GM18517 (cell line): ENCODE results near the gene CRKL.
"Not testable (repeated sequence)": the region's sequence is repeated elsewhere in the genome, so short reads cannot be mapped to it uniquely, and the experiment has no call there.

Experiments used
- ATAC-seq: cut with Tn5 transposase; IDR thresholded peaks from one replicate; pipeline ENCODE4 v1.9.1; 2021; ENCODE audit warnings: mild to moderate bottlenecking, moderate library complexity; ENCODE audit not compliant: unreplicated experiment

CRKL gene

DNA sequence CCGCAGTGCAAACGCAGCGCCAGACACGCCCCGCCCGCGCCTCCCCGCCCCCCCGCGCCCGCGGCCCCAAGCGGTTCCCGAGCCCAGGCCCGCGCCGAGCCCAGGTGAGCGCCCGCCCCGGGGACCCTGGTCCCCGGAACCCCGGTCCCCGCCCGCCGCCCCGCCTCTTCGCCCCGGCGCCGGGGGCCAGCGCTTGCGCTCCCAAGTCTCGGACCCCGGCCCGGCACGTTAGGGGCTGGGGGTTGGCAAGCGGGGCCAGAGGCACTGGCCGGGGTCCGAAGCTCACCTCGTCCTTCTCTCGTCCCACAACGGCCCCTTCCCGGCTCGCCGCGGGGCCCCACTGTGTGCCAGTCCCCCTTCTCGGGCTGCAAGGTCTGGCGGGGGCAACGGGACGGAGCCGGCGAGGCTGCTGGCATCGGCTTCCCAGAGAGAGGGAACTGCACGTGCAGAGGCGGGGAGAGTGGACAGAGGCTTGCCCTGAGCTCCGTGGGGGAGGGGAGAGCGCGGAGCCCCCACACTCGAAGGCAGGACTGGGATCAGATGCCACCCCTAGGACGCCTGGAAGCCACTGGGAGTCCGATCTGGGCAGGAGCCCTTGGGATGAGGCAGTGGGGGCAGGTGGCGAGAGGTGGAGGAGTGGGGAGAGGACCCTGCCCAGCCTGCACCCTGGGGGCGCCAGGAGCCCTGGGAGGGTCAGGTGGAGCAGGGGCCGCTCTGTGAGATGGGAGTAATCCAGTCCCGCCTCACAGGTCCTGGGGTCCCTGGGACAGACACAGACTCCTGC, 48.1 kb downstream of the CRKL start:
- ATAC-seq, result no peak

DNA sequence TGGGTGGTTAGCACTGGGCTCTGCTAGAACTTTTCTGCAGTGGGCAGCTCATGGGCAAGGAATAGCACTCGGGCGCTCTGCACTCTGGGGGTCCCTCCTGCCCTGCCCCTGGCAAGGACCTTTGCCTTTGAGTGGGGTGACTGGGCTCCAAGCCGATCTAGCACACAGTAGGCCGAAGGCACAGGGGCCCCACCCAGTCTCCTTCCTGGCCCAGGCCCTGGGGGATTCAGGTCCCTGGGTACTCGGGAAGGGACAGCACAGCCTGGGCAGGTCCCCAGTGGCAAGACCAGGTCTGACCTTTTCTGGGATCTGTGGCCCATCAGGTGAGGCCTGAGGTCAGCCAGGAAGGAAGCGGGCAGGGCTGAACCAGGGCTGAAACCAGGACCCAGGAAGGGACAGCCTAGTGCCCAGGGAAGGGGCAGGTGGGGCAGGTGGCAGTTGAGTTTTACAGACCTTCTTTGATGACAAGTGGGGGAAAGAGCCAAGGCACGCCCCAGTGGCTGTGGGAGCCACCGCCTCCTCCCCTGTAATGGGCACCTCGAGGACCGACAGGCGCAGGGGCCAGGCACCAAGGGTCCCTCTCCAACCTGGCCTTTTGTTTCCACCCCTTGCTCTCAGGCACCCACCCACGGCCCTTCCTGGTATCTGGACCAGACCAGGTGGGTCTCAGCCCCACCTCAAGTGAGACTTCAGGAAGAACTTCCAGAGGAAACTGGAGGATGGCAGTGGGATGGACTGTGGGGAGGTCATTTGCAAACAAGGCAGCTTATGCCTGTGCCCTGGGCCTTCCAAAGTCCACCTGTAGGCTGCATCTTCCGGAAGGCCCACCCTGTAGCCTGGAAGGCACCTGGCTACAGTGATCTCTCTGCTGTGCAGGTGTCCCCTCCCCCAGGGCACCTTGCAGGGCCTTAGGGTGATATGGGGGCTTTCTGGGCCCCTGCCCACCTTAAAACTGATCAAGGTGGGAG, 49.0 kb downstream of the CRKL start:
- ATAC-seq, result no peak

DNA sequence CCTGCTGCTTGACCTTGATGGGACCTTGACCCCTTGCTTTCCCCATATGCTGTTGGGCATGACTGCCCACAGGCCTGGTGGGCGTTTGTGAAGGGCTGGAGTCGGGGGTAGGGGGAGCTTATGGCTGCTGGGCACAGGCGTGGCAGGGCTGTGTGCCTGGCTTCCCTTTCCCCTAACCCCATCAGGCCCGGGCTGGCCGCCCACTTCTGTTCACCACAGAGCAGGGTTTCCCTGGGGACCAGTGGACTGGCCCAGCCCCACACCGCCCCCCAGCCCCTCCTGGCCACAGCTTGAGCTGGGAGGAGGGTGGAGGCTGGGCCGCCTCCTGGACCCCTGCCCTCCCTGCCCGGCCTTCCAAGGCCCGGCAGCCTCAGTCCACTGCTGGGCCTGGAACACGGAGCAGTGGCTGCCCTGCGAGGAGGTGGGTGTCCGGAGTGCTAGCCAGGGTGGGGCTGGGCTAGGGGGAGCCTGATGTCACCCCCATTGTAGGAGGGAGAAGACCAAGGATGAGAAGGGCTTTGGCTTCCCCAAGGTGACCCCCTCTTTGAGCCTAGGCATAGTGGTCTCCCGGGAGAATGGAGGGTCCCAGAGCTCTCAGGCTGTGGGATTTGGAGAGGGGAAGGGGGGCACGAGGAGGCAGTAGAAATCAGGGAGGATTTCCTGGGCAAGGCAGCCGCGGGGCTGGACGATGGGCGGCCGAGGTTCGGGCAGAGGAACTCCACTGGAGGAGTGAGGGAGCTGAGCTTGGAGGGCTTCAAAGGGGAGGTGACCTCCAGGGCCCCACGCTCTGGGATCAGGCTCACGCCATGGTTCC, 49.9 kb downstream of the CRKL start, which contains the start of gene AIFM3:
Gene AIFM3 (plus strand): TSS at position 373 of the 814 bp plus-strand sequence. CDS start 690 bp downstream, outside the sequence.
- no peak for ATAC-seq

DNA sequence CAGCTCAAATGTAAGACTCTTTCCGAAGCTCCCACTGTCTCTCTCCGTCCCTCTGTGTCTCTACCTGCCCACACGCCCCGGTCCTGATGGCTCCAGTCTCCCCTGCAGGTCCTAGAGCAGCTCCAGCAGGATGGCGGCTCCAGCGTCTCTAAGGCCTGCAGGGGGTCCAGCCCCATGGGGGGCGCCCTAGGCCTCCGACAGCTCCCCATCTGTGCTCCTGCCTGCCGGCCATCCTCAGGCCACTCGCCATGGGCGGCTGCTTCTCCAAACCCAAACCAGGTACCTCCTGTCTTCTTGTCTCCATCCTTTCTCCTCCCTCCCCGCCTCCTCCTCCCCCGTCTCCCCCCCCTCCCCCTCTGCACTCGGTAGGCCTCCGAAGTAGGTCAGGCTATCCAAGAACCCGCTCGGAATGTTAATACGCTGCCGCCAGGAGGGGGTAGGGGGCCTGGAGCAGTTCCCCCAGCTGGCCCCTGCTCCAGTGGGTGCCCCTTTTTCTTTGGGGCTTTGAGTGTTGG, 50.5 kb downstream of the CRKL start:
- ATAC-seq, result no peak

DNA sequence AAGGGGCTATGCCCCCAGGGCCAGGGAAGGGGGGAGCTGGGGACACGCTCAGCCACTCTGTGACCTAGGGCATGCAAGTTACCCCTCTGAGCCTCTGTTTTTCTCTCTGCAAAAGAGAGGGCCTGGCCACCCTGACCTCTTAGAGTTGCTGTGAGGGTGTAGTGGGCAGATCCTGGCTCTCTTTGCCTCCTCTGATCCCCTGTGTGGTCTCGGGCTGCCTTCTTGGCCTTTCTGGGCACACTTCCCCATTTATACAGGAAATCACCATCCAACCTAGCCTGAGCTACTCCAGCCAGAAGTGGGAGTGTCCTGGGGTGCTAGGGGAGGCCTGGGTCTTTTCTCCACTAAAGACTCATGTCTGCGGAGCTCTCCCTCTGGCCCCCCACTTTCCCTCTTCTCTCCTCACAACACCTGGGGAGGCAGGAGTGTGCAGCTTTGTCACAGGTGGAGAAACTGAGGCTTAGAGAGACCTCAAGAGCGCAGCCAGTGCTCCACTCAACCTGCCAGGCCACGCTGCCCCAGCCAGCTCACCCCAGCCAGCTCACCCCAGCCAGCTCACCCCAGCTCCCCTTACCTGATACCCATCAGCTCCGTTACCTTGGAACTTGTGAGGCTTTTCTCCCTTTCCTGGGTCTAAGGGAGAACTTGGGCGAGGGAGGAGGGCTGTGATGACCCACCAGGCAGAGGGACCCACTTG, 51.2 kb downstream of the CRKL start:
- no peak for ATAC-seq

DNA sequence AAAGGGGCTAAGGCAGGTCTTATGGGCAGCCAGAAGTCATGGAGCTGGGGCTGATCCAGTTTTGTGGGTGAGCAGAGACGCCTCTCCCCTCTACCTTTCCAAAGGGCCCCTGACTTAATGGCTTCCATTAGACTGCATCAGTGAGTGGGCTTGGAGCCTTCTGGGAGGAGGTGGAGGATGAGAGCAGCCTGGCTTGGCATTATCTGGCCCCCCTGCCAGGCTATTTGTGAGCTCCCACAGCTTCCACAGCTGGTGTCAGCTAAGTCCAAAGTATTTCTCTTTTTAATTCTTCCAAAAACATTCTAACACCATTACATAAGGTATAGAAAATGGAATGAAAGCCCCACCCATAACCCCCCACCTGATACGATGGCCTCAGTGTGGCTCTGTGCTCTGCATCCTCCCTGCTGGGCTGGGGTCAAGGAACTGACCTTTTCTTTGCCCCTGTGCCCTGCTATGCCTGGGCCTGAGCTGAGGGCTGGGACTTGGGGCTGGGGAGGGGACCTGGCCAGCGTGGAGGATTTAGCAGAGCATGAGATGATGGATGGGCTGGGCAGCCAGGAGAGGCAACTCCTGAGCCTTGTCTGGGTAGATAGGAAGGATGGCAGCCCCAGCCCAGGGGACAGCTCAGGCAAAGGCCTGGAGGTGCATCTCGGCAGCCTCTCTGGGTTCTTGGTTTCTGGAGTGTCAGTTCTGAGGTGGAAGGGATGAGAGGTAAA, 53.9 kb downstream of the CRKL start:
- ATAC-seq, result no peak

DNA sequence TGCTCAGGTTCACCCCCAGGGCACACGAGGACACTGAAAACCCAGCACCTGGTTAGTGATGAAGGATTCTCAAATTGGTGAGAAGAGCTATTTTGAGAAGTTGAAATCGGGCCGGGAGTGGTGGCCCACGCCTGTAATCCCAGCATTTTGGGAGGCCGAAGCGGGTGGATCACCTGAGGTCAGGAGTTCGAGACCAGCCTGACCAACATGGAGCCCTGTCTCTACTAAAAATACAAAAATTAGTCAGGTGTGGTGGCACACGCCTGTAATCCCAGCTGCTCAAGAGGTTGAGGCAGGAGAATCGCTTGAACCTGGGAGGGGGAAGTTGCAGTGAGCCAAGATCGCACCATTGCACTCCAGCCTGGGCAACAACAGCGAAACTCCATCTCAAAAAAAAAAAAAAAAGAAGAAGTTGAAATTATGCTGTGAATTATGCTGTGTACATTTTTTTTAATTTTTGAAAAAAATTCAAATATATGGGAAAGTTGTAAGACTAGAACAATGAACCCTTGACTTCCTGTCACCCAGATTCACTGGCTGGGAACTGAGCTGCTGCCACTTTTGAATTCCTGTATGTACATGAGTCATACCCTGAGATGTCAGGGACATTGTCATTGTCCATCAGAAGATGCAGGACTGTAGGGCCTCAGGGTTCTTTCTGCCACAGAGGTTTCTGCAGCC, 54.9 kb downstream of the CRKL start:
- ATAC-seq, result not testable (repeated sequence)

DNA sequence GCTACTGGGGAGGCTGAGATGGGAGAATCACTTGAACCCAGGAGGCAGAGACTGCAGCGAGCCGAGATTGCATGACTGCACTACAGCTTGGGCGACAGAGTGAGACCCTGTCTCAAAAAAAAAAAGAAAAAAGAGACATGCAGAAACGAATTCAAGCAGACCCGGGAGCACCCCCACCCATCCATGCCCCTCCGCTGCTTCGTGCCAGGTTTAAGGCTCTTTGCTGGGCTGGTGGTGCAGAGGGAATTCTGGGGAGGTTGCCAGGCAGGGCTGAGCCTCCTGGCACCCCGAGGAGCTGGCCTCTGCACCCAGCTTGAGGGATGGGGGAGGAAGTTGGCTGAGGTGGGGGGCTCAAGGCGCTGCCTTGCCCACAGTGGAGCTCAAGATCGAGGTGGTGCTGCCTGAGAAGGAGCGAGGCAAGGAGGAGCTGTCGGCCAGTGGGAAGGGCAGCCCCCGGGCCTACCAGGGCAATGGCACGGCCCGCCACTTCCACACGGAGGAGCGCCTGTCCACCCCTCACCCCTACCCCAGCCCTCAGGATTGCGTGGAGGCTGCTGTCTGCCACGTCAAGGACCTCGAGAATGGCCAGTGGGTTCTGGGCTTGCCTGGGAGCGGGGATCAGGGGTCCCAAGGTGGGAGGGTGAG, 55.8 kb downstream of the CRKL start:
- ATAC-seq, result no peak

DNA sequence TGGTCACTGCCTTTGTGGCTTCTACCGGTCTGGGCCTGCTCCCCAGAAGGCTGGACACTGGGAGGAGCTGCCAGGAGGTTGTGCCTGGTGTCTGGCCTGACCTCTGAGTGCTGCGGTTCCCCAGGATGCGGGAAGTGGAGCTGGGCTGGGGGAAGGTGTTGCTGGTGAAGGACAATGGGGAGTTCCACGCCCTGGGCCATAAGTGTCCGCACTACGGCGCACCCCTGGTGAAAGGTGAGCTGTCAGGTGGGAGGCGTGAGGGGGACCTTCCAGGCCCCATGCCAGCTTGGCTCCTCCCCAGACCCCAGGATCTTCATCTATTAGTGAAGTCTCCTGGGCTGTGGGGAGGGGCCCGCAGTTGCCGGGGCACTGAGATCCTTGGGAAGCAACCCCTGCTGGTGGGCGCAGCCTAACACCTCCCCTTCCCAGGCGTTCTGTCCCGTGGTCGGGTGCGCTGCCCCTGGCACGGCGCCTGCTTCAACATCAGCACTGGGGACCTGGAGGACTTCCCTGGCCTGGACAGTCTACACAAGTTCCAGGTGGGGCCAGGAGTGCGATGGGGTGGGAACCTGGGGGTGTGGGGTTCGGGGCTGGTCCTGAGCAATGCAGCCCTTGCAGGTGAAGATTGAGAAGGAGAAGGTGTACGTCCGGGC, 56.6 kb downstream of the CRKL start:
- ATAC-seq, result no peak

DNA sequence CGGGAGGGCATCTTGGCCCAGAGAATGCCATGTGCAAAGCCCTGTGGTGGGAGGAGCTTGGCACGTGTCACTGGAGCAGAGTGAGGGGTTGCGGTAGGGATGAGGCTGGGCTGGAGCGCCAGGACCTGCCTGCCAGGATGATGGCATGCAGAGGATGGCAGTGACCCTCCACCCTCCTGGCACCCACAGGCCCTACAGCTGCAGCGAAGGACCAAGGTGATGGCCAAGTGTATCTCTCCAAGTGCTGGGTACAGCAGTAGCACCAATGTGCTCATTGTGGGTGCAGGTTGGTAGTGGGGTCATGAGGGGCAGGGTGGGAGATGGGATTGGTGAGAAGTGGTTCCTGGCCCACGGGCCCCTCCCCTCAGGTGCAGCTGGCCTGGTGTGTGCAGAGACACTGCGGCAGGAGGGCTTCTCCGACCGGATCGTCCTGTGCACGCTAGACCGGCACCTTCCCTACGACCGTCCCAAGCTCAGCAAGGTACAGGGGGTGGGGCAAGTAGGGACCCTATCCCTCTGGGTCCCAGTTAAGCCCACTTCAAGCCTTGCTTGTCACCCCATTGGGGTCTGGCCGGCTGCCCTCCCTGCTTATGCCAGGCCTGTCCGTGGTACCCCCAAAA, 57.2 kb downstream of the CRKL start:
- no peak for ATAC-seq

DNA sequence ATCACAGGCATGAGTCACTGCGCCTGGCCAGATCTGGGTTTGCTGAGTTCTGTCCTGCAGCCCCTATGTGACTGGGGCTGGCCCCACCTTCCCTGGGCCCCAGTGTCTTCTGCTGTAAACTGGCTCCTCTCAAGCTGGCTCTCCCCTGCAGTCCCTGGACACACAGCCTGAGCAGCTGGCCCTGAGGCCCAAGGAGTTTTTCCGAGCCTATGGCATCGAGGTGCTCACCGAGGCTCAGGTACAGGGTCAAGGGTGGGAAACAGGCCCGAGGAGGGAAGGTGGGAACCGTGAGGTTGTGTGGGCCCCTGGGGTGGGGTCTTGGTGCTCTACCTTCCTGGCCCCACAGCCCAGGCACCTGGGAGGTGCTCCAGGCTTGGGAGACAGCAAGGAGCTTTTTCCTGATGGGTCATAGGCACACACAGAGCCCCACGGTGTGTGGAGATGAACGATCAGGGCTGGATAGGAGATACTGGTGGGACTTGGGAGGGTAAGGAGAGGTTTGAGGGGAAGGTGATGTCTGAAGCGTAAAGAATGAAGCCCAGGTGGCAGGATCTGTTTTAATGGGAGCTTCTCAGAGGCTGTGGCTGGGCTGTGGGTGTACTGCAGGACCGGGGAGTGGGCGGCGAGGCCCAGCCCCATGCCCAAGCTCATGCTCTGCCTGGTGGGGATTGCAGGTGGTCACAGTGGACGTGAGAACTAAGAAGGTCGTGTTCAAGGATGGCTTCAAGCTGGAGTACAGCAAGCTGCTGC, 58.5 kb downstream of the CRKL start:
- ATAC-seq, result no peak

DNA sequence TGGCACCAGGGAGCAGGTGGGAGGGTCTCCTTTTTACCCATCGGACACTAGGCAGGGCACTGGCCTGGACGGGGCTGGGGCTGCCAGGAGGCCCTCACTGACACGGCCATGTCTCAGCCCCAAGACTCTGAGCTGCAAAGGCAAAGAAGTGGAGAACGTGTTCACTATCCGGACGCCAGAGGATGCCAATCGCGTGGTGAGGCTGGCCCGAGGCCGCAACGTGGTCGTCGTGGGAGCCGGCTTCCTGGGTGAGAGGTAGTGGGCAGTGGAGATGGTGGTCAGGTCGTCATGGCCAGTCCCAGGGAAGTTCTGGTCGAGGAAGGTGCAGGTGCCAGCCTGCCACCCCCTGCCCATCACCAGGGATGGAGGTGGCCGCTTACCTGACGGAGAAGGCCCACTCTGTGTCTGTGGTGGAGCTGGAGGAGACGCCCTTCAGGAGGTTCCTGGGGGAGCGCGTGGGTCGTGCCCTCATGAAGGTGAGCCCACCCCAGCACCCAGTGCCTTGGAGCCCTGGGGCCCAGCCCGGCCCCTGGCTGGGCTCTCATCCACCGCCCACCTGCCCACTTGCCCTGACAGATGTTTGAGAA, 59.2 kb downstream of the CRKL start:
- no peak for ATAC-seq

DNA sequence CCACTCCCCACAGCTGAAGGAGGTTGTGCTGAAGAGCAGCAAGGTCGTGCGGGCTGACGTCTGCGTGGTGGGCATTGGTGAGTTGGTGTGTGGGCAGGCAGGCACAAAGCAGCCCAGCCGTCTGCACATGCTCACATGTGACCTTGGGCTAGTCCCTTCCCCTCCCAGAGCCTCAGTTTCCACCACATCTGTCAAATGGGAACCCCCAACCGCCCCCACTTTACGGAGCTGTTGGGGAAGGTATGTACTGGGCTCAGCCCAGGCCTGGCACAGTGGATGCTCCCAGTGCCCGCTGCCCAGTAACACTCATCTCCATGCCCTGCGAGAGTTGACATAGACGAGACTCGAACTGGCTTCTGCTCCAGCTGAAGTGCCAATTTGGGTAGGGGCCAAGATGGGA, 59.8 kb downstream of the CRKL start:
- no peak for ATAC-seq

DNA sequence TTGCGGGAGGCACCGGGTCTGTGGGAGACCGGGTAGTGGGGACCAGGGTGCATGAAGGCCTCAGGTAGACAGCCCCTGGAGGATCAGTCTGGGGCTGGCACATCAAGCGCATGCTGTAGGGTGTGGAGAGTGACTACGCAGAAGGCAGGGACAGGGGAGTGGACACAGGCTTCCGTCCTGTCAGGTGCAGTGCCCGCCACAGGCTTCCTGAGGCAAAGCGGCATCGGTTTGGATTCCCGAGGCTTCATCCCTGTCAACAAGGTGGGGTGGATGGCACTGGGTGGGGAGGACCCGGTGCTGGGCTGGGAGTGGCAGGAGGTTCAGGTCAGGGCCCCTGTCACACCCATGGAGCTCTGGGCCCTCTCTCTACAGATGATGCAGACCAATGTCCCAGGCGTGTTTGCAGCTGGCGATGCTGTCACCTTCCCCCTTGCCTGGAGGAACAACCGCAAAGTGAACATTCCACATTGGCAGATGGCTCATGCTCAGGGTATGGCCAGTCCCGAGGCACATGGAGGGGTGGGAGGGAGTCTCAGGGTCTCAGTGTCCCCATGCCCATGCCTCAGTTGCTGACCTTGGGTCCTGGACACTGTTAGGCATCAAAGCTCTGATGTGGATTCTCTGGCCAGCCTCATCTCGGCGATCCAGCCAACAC, 60.4 kb downstream of the CRKL start:
- no peak for ATAC-seq

DNA sequence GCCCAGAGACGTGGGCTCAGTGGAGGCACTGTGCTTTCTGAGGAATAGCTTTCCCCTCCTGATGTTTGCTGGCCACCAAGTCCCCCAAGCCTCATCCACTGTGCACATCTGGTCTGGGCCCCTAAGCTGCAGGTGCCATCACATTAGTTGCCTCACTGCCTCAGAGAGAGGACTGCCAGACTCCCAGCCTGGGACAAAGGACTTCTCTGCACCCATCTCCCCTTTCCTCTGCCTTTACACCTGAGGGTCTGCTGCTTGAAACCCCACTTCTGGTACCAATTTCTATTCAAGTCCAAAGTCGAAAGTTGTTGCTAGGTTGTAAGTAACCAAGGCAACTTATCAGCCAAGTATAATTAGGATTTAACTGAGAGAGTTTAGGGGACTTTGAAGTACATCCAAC, 61.2 kb downstream of the CRKL start:
- no peak for ATAC-seq

DNA sequence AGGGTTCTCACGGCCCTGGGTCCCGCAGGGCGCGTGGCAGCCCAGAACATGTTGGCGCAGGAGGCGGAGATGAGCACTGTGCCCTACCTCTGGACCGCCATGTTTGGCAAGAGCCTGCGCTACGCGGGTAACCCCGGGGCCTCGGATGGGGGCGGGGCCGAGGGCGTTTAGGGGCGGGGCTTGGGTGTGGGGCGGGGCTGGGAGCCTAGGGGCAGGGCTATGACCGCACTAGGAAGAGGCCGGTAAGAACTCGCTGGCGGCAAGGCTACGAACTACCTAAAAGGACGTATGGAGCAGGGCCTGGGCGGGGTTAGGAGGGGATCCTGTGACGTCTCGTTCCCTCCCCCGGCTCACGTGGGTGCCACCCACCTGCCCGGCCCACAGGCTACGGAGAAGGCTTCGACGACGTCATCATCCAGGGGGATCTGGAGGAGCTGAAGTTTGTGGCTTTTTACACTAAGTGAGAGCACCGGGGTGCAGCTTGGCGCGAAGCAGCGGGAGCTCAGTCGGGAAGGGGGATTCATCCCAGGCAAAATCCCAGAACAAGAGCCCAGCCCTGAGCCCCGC, 62.1 kb downstream of the CRKL start:
- ATAC-seq, result no peak
